Stimulated activated CD4-positive, alpha-beta T cell treated with anti-CD3 and anti-CD28 coated beads, Interleukin-2, amount 100 ng/mL, for 24 hours (primary cell): ENCODE data around the gene FGF1.
A peak's percentile ranks its signal among the peaks of the same experiment; 100 is the strongest.
"Not testable (repeated sequence)": the region's sequence is repeated elsewhere in the genome, so short reads cannot be mapped to it uniquely, and the experiment has no call there.

Source experiments
- DNase-seq, 2 donors: peaks; one replicate each; pipeline ENCODE4 v3.0.0-alpha.2; 2020

The FGF1 gene

DNA sequence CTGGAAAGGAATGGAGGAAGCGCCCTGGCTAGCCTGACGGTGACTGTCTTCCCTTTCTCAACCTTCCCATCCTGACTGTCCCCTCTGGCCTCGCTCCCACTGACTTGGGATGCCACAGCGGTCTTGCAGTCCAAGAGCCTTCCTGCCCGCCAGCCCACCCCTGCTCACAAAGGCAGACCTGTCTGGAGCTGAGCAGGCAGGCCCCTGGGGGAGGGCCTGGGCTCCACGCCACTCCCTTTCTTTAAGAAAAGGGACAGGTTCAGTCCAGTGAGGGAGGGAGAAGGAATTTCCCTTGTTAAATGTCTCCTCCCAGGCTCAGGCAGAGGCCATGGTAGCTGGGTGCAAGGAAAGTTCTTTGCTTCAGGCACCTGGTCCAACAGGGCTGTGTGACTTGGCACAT is 18.1 kb downstream of the FGF1 start:
- no peak for DNase-seq

DNA sequence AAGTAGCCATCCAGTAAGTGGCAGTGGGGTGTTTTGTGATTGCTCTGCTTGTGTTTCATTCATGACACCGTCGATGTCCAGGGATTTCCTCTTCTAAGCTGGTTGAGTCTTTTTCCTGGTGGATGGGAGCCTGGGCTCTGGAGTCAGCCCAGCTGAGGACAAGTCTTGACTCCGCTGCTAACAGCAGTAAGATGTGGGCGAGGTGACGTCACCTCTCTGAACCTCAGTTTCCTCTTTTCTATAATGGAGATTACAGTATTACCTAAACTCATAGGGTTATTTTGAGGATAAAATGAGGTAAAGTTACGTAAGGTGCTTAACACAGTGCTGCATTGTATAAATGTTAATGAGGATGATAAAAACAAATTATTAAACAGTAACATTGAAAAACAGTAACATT is 21.3 kb downstream of the FGF1 start:
- no peak for DNase-seq

DNA sequence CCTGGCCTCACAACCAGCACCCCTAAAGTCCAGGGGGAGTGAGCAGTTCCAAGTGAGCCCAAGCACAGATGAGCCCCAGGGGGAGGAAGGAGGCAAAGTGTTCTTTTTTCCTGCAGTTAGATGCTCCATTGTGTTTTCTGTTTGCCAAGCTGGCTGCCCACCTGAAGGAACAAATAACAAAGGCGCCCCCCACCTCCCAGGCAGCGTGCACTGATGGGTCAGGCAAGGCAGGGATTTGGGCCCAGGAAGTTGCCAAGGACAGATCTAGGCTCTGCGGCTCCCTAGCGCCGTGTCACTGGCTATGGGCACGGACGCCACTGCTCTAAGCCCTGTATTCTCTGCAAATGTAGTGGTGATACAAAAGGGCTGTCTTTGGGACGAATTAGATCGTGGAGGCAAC is 21.8 kb downstream of the FGF1 start:
- DNase-seq: no peak

DNA sequence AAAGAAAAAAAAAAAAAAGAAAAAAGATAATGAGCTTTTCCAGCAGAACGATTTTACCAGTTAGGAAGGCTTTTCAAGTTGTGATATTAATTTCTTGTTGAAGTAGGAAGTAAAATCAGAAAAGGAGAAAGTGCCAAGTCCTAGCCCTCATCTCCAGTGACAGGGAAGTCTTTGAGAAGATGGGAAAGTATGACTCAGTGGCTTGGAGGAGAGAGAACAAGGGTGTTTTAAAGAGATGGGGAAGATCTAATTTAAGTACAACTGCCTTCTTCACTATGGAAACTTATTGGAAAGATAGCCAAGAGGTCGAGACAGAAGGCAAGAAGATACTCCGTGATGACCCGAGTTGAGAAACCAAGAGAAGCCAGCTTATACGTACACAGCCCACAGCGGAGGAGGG is 22.6 kb downstream of the FGF1 start:
- DNase-seq: no peak

DNA sequence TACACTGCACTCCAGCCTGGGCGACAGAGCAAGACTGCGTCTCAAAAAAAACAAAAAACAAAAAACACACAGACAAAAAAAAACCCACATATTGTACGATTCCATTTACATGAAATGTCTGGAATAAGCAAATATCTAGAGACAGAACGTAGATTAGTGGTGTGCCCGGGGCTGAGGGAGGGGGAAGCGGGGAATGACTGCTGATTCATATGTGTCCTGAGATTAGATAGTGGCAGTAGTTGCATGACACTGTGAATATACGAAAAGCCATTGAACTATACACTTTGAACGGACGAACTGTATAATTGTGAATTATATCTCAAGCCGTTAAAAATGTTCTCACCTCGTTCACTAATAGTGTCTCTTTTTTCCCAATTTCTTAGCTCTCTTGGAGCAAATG is 23.9 kb downstream of the FGF1 start:
- DNase-seq: no peak

DNA sequence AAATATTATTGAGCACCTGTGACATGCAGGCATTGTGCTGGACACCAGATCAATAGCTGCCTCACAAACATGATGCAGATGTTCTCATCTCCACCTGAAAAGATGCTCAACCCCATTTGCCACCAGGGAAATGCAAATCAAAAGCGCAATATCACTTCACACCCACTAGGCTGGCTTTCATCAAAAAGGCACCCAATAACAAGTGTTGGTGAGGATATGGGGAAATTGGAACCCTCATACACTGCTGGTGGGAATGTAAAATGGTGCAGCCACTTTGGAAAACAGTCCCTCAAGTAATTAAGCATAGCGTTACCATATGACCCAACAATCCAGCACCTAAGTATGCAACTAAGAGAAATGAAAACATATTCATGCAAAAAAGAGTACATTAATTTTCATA is 24.7 kb downstream of the FGF1 start:
- DNase-seq: no peak

DNA sequence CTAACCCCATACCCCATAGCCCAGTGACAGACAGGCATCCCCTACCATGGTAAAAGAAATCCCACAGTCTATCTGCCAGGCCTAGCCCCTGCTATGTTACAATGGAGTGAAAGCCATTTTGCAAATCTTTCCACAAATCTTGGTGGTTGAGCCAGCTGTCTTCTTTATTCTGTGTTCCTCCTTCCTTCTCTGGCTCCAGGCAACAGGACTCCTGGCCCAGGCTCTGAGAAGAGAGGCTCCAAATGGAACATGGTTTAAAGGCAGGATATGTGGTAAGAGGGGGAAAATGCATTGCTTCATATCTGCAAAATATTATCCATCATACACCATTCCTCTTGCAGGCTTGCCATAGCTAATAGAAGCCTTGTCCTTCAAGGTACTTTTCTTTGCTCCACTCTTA is 25.2 kb downstream of the FGF1 start:
- DNase-seq: no peak

DNA sequence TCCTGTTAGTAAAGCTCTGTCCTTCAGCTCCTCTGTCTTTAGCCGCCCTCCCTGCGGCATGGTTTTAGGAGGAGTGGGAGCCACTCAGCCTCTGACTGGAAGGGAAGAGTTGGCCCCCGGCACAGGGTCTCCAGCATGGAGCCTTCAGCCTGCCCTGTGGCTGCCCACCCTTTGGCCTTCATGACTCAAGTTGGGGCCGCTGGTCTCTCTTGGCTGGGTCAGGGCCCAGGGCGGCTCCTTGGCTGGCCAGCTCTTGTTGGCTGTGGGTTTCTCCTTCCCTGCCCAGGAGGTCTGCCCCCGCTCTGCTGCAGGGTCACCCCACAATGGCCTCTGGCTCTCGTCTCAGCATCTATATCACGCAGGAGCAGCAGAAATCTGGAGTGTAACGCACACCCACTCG is 25.7 kb downstream of the FGF1 start:
- DNase-seq: no peak

DNA sequence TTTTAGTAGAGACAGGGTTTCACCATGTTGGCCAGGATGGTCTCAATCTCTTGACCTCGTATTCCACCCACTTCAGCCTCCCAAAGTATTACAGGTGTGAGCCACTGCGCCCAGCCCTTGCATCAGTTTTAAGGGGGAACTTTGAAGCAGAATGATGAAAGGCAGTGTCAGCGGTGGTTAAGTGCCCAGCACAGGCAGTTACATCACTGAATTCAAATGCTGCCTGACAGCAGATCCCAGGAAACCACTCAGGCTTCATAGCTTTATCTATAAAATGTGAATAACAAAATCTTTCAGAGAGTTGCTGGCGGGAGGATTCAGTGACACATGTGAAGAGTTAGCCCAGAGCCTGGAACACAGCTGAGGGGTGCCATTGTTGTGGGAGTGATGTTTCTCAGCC is 26.5 kb downstream of the FGF1 start:
- DNase-seq: no peak

DNA sequence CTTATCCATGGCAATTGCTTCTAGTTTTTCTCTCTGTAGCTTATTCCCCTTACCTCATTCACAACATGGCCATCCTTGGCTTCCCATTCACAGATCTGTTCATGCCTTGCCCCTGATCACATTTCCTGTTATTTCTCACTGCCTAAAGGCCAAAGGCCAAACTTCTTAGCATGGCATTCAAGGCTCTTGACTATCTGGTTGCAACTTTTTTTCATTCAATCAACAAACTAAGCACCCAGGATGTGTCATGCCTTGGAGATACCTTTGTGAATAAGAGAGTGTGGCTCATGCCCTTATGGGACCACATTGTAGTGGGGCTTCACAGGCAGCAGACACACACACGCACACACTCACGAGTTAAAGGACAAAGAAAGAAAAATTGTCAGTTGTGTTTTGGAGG is 27.6 kb downstream of the FGF1 start:
- no peak for DNase-seq

DNA sequence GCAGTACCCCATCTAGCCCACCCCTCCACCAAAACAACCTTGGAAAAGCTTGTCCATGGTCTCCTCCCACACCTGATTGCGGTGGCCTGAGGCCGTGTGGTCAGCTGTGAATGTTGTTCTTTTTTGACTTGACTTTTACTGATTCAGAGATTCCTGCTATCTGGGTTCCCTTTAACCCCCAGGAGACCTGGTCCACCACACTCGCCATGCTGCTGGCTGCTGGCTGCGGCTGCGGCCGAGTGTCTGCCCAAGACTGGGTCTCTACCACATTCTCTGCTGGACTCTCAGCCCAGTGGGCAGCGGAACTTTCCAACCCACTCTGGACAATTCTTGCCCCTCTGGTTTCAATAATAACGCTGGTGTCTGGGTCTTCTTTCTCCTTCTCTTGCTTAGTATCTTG is 28.4 kb downstream of the FGF1 start:
- DNase-seq: no peak

DNA sequence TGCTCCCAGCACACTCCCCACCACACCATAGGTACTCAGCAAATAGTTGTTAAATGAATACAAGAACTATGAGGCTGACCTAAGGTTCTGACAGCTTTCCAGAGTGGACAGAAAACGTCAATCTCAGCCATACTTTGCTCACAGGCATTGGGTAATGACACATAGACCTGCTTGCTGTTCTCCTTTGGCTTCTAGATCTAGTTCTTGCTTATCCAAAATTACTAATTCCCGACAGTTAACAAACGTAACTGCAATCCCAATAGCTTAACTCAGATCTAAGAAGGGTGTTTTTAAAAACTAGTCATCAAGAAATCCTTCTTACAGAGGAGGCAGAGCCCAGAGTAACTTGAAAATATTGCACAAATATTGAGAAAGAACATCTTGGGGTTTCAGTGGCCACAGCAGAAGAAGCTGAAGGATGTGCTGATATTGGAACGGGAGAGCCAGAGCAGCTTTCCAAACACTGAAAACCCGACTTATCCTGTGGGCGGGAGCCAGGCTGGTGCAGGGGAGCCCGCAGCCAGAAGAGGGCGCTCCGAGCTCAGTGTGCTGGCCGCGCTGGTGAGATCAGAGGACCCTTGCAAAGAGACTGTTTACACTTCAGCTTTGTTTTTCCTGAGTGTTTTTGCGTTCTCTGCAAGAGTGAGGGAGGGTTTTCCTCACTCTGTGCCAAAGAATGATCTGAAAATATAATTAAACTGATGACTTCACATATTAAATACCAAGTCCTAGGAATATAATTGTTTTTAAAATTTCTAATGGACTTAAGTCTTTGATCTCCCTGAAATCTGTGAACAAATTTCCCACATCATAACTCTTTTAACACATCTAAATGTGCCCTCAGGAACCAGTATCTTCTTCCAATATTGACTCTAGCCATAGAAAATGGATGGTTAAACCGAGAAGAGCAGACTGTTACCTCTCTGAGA is 30.3 kb downstream of the FGF1 start:
- DNase-seq: peak; percentile 77 to 83

DNA sequence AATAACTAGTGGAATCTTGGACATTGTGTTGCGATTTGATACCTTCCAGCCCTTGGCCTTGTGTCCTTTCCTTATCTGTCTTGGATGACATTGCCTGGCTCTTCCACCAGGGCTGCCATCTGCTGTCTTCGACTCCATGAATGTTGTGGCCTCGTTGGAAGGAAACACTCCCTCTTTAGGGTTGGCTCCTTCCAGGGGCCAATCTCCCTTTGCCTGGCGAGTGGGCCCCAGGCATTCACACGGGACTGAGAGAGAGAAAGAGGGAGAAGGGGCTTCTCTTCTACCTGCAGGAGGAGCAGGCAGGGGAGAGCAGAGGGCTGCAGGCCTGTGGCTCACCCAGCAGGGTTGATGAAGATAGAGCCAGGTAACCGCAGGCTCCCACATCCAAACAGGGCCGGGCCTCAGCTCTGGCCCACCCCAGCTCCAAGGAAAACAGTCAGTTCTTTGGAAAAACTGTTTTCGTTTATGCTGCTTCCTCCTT is 31.3 kb downstream of the FGF1 start:
- DNase-seq: no peak

DNA sequence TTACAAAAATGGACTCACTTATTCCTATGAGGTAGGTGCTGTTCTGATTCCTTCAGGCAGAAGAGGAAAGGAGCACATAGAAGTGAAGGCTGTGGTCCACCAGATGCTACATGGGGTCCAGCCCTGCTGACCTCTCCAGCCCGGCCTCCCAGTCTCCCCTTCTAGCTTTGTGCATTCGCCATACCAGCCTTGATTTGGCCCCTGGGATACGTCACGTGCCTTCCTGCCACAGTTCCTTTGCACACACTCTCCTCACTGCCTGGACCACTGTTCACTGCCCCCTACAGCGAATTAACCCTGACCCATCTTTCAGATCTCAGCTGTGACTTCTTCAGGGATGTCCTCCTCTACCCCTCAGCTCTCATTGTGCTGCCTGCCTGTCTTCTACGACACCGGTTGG is 32.6 kb downstream of the FGF1 start:
- no peak for DNase-seq

DNA sequence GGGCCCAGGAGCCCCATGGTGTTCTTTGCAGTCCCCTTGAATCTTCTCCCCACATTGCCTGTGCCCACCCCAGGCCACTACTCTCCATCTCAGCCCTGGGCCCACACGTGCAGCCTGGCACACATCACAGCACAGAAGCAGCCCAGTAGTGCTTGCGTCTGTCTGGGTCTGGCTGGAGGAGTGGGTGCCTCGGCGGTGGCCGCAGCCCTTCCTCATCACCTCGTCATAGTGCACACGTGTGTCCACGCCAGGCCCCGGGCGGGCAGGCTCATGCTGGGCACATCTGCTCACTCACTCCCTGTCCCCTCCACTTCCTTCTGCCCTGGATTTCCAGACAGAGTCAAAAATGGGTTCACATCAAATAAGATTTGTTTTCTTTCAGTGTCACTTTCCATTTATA is 33.3 kb downstream of the FGF1 start:
- no peak for DNase-seq

DNA sequence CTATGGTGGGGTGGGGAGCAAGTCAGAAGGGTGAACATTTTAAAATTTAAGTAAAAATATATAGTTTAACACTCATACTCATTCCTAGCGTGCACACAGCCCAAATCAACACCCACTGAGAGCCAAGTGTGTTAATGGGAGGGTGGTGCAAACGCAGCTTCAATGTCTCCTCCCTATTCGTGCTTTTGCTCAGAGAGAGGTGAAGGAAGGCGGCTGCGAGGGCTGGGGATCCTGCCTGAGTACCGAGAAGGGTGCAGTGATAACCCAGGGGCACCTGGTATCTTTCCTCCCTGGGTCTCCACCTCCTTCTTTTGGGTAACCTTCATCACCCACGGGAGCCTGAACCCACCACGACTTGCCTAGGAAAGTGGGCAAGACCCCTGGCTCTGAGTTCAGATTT is 35.0 kb downstream of the FGF1 start:
- no peak for DNase-seq

DNA sequence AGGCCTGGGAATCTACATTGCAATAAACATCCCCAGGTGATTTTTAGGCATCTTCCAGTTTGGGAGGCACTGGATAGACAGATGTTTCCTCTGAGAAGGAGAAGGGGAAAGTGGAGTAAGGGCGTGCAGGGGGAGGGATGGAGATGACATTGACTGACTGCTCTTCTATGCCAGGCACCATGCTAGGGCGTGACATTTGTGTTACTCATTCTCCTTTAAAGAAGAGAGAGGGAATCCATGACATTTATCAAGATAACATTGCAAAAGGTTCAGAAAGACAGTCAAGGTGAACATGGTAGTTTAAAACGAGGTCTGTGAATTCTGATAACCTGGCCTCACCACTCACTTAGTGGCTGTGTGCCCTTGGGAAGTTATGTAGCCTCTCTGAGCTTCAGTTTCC is 35.8 kb downstream of the FGF1 start:
- no peak for DNase-seq

DNA sequence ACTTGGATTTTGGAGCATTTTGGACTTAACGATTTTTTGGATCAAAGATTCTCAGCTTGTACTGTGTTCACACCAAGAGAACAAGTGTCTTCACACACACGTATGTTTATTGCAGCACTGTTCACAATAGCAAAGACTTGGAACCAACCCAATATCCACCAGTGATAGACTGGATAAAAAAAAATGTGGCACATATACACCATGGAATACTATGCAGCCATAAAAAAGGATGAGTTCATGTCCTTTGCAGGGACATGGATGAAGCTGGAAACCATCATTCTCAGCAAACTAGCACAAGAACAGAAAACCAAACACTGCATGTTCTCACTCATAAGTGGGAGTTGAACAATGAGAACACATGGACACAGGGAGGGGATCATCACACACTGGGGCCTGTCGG is 37.8 kb downstream of the FGF1 start:
- not testable (repeated sequence) for DNase-seq

DNA sequence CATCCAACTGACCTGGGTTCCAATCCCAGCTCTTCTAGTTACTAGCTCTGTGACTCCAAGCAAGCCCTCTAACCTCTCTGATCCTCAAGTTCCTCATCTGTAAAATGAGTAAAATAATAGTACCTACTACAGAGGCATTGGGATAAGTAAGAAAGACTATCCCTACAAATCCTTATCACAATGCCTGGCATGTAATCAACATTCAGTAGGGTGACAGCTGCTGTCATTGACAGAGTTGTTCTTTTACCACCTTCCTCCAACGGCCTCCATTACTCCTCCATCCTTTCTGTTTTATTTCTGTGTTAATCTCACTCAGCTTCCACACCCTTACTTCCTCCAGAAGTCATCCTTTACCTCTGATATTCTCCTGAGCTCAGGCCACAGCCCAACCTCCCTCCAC is 40.4 kb downstream of the FGF1 start:
- no peak for DNase-seq

DNA sequence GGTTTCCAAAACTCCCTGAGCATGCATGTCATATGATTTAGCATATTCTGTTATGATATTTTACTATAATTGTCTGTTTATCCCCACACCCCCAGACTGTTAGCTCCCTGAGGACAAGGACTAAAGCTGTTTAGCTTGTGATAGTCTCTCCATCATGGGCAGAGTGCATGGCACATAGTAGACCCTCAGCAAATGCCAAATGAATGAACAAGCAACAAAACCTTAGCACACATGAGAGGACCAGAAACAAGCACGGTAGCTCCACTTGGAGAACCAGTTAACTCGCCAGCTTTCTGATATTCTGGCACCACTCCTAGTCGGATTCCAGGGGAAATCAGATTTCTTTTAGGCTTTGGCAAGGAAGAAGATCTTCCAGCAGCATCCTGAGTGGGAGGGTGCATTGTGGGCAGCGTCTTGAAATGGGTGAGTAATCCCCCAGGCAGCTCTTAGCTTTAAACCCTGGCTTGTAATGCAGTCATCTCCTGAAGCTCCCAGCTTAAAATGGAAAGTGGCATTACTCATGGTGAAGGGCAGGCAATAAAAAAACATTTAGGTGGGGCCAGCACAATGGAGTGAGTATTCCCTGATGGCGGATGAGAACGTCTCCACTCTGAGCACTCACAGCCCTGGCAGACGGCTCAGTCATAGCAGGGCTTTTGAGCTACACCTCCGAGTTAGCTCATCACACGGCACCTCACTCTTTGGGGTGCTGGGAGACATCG is 41.1 kb downstream of the FGF1 start:
- no peak for DNase-seq

DNA sequence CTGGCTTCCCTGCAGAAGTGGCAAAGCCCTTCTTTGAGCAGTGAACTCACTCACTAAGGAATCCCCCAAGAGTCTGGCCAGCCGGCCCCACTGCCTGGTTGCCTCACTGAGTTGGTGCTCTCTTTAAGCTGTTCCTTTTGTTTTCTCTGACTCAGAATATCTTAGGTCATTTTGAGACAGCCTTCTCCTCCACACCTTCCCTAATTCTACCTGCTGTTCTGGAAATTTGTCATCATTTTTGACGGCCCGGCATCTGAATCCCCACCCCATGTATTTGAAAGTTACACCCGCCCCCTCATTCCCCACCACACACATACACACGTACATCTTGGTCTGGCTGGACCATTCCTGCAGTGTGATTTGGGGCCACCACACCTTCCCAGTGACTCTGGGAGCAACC is 41.8 kb downstream of the FGF1 start:
- DNase-seq: no peak

DNA sequence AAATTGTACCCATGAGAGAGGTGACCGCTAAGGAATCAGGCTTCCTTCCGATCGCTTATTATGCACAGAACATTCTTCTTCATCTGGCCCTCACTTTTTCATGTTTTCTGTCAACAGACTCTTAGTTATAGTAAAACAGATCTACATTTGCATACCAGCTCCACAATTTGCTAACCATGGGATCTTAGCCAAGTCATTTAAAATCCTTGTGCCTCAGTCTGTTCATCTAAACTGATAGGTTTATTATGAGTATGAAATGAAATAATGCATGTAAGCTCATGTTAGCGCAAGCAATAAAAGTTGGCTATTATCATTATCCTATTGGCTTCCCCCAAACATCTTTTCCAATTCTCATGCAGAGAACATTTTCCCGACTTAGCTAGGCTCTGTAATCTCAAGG is 42.3 kb downstream of the FGF1 start:
- DNase-seq: no peak

DNA sequence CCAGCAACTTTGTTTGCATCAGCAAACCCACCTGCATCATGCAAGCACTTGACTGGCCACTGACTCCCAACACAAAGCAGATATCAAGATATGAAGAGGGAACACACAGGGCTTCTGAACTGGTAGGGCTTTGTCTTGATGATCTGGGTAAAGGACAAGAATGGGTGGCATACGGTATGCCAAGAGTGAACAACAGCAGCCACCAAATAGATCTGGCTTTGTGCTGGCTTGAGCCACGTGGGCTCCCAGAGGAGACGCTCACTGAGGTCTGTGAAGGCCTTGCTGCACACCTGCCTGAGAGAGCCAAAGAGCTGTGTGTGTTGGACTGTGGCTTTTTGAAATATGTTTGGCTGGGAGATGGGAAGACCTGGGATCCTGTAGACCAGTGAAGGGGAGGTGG is 43.5 kb downstream of the FGF1 start:
- DNase-seq: no peak

DNA sequence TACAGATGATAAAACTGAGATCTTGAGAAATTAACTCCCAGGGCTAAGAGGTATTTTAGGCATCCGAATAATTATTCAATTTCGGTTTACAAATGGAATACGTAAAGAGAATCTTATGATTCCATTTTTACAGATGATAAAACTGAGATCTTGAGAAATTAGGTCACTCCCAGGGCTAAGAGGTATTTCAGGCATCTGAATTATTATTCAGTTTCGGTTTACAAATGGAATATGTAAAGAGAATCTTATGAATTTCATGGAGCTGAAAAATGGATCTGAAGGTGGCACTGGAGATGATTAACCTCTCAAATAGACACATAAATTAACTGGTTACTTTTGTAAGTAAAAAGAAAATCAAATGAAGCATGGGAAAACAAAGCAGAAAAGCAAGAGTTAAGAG is 44.2 kb downstream of the FGF1 start:
- no peak for DNase-seq
